ENCODE measurements around the gene BSND.
"Not testable (repeated sequence)": the region's sequence is repeated elsewhere in the genome, so short reads cannot be mapped to it uniquely, and the experiment has no call there.

BSND gene

DNA sequence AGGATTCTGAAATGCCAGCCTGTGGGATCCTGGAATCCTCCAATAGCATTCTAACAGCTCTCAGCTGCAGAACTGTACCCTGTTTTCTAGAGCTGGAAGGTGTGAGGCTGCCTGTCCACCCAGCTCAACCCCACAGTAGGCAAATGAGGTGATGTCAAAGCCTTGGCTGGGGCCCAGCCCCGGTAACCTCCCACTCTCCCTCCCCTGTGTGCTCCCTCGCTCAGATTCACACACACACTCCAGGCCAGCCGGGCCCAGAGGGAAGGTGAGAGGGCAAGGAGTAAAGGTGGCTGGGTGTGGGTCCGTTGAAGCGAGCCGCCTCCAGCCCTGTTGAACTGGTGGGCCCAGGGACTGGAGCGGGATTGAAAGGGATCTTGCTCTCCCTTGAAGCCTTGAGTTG lies at the start of gene BSND:
BSND (plus strand) TSS at position 257 of the 400 bp plus-strand sequence. CDS start 254 bp downstream, outside the sequence.
- DNase-seq (ENCODE audit: low read depth) = no peak

DNA sequence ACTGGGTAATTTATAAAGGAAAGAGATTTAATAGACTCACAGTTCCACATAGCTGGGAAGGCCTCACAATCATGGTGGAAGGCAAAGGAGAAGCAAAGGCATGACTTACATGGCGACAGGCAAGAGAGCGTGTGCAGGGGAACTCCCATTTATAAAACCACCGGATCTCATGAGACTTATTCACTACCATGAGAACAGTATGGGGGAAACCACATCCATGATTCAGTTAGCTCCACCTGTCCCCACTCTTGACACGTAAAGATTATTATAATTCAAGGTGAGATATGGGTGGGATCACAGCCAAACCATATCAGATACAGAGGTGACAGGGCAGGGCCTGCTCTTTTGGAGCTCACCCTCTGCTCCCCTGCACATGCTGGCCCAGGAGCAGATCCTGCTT lies 49.7 kb upstream of the BSND start:
- no peak for DNase-seq (ENCODE audit: low read depth)

DNA sequence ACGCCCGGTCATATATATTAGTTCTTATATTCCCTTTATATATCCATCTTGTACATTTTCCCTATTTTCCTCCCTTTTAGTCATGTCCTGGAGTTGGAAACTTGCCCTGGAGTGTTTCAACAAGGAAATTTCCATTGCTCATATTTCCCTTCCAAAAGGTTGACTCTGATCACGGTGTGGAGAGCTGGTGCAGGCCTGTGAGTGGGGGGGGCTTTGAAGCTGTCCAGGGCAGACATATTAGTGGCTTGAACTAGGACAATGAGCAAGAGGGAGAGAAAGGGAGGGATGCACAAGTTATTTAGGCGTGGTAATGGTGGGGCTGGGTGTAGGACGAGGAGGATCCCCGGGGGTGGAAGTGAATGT lies 48.7 kb upstream of the BSND start:
- no peak for DNase-seq (ENCODE audit: low read depth)

DNA sequence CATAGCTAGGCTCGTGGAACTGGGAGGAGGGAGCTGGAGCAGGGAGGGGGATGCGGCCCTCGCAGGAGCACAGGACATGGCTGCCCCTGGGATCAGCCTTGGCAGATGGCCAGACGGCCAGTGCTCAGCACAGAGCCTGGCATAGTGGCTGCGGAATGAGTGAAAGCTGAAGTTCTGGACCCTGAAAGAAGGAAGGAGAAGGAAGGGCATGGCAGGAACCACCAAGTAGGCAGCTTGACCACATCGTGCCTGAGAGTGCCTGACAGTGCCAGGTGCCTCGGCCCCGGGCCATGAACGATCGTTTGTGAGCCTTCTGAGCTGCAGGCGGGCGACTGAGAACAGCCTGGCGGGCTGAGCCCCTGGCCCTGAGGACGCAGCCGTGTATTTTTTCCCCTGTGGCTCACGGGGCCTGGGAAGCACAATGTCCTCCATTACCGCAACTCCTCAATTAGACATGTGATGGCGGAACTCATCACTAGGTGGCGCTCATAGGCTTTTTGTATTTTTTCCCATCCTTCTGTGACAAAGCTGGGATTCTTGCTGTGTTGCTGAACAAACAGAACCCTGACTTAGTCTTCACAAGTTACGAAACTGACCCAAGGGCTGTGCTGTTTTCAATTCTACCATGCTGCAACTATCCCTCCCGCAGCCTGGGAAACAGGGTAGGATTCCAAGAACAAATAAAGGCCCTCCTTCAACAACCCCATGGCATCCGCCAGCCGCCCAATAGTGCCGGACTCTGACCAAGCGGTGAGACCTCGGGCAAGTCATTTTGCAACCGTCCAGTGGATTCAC lies 48.2 kb upstream of the BSND start:
- DNase-seq (ENCODE audit: low read depth) = peak; percentile 72

DNA sequence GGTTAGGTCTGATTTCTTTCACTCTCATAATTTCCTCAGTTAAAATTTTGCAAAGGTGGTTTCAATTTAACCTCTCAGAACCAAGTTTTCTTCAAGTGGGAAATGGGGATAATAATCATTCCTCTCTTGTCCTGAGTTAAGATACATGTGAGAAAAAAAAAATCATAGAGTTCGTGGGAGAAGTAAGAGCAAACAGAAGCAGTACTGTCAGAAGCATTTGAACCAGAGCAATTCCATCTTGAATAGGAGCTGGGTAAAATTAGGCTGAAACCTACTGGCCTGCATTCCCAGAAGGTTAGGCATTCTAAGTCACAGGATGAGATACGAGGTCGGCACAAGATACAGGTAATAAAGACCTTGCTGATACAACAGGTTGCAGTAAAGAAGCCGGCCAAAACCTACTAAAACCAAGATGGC lies 46.9 kb upstream of the BSND start:
- DNase-seq (ENCODE audit: low read depth) = no peak

DNA sequence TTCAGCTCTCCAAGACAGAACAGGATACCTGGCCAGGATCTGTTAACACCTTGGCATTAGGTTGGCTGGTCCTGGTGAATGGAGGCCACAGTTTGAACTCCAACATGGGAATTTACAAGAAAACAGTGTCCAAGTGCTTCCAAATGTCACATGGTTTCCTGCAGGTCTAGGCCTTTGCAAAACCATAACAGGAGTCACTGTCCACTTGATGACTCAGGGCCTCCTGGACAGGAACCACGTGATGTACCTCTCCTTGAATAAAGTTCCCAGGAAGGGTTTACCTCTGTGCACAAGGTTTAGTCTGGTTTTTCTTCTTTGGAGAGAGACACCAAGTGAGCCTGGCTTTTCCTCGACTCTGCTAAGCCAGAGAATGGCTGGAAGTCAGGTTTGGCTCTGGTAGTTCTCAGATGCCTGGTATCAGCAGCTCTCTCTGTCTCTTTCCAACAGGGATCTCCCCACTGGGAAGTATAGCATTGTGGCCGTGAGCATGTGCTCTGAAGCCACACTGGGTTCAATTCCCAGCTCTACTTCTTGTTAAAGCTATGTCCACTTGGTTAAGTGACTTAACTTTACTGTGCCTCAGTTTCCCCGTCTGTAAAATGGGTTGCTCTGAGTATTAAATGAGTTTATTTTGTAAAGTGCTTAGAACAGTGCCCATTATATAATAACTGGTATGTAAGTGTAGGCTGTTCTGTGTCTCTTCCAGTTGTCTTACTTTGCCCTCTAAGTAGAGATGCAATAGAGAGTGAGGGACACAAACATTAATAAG lies 45.6 kb upstream of the BSND start:
- no peak for DNase-seq (ENCODE audit: low read depth)

DNA sequence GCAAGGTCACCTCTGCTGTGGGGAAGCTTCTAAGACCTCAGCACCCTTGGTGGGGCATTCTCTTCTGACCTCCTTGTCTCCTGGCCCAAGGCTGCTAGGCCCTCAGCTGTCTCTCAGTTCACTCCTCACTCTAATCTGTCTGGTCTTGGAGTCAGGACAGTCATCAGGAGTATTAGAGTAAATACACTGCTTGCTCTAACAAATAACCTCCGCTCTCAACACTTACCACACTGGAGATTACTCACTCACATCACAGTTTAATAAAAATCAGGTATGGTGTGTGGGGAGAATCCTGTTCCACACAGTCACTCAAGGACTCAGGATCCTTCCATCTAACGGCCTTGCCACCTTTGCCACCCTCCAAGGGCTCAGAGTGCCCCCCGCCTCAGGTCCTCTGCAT lies 44.9 kb upstream of the BSND start:
- DNase-seq (ENCODE audit: low read depth) = no peak

DNA sequence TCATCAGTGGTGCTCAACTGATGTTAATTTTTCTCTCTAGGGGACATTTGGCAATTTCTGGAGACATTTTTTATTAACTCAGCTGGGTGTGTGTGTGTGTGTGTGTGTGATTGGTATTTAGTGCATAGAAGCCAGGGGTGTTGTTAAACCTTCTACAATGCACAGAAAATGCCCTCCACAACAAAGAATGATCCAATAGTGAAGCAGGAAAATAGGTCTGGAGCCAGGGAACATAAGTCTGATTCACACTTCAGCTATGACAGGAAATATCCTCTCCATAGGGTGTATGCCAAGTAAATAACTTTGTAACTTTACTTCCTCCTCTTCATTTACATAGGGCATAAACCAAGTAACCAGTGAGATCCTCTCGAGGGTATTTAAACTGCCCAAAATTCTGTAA lies 43.4 kb upstream of the BSND start:
- peak; percentile 67 for DNase-seq (ENCODE audit: low read depth)

DNA sequence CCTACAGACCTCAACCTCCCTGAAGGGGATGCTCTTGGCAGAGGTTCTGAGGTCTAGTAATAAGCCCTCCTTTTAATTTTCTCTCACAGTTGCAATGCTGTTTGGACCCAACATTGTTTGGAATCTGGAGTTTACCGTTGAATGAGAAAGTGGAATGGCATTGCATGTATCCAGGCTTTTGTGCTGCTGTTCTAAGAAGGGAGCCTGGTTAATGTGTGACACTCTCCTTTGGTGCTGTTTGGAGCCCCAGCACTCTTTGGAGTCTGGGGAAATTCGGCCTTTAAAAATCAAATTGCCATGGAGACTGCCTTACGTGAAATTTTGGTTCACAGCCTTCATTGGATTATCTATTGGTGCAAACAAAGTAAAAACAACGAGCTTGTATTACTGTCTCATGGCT lies 42.0 kb upstream of the BSND start:
- DNase-seq (ENCODE audit: low read depth) = no peak

DNA sequence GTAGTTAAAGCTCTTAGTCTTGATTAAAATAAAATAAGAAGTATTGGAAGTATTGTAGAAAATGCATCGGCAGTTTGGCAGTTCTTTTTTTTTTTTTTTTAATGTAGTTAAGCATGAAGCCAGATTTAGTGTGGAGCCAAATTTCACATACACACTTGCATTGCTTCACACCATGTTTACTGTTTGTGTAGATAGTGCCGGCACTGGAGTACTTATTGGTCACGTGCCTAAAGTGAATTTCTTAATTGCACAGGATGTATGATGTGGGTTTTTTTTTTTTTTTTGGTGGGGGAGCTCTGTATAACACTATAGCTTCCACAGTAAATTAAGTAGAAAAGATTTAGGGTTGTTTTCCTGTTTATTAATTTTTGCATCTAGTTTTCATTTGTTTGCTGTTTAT lies 39.5 kb upstream of the BSND start:
- DNase-seq (ENCODE audit: low read depth) = no peak

DNA sequence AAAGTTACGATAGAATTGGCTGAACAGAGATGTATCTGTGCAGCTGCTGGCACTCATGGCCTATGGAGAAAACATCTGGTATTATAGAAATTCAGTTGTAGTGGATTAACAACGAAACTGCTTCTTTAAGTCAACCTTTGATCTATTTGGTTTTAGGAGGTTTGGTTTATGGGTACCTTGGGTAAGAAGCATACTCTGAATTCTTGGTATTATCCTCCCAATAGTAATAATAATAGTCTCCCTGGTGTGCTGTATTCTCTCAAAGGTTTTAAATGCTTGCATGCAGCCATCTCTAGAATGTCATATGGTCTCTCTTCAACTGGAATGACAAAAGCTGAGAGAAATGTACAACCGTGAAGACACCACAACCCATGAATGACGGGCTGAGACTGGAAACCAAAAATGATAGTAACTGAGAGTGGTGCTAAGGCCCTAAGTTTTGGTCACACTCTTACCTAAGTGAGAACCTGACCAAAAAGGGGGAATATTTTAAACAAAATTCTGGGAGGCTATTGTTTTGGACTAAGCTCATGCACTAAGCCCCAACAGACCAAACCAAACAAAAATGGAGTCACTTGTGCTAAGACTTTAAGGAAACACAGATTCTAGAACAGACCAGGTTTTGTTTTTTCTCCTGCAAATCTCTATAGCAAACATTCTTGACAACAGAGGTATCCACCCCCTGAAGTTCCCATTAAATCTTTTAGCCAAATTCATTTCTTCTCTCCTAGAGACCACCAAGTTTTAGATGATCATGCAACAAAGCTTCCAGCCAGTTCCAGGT lies 35.9 kb upstream of the BSND start:
- DNase-seq (ENCODE audit: low read depth) = no peak

DNA sequence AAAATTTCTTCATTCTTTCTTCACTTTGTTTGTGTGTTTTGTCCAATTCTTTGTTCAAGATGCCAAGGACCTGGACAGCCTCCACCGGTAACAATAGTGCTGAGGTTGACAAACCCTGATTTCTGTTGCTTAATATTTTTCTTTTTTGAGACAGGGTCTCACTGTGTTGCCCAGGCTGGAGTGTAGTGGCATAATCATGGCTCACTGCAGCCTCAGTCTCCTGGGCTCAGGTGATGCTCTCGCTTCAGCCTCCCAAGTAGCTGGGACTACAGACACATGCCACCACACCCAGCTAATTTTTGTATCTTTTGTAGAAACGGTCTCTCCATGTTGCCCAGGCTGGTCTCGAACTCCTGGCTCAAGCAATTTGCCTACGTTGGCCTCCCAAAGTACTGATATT lies 34.9 kb upstream of the BSND start:
- DNase-seq (ENCODE audit: low read depth) = not testable (repeated sequence)

DNA sequence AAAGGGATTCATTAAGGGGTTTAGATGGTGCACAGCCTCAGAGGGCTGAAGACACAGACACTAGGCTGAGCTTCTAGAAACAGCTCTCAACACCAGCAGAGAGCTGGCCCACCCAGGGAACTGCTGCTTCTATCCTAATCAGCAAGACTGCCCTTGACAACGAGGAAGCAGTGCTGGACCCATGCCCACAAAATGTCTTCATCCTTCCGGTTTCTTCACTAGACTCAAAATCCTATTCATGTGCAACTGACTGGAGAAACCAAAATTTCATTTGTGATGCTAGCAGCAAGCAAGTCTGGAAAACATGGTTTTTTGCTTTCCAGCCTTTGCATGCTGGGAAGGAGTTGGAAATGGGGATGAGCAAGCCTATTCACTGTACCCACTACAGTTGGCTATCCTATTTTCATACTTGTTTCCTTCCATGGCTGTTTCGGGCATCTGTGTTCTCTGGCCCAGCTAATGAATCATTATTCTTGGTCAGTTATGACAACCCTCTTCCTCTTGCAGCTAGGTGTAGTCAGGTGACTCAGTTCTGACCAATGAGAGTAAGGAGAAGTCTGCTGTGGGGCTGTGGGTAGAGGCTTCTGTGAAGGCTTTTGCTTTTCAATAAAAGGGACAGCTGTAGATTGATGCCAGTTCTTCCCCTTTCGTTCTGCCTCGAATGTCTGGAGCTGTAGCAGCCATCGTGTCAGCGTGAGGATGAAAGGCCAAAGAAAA lies 33.0 kb upstream of the BSND start:
- DNase-seq (ENCODE audit: low read depth) = peak; percentile 15

DNA sequence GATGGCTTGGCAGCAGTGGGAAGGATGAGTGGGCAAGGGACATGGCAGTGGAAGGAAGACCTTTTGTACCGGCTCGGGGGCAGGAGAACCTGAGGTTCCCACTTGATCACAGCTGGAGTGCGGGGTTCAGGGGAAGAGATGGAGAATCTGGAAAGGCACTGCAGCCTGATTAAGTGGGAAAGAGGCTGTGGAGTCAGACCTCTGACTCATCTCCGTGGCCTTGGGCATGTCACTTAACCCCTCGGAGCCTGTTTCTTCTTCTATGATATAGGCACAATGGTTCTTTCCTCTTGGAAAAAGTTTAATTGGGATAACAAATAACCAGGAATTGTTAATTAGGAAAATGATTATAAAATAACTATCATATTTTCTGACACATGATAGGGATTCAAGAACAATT lies 31.4 kb upstream of the BSND start:
- peak; percentile 19 for DNase-seq (ENCODE audit: low read depth)

DNA sequence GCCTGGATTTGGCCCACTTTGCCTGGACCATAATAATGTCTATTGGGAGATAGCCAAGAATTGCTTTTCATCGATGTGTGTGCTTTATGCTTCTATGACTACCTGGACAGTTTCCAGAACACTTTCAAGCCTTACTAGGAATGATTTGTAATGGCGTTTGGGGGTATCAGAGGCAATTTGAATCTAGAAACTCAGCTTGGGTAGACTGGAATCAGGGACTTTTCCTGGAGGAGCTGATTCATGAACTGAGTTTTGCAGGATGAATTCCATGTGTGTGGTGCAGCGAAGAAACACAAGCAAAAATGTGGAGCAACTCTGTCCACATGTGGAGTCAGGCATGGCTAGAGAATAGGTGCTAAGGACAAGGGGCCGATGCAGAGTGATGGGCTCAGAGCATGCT lies 30.2 kb upstream of the BSND start:
- no peak for DNase-seq (ENCODE audit: low read depth)

DNA sequence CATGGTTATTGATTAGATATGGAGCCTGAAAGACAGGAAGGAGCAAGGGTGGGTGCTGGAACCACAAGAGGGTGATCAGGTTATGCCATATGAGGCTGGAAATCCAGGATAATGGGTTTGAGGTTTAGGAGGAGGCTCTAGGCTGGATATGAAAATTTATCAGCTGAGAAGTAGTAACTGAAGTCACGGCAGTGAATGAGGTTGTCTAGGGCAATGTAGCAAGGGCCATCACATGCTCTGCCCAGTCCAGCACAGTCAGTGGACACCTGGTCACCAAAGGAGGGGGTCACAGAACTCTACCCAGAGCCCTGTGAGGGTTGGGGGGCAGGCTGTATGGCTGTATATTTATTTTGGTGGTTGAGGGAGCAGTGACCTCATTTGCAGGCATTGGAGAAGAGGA lies 28.9 kb upstream of the BSND start:
- no peak for DNase-seq (ENCODE audit: low read depth)

DNA sequence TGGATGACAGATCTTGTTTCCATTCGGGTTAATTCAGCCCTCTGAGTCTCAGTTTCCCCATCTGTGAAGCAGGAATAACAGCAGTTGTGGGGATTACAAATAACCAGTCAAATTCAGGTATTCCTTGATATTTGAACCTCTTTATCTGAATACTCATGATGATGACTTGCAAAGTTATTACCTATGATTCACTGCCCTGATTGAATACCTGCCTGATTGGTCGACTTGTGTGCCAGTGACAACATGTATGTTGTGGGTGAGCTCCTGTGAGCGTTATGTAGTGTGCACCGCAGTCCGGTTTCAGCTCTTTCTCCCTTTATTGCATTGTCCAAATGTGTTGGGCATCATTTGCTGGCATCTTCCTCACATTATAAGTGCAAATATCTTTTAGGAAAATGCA lies 27.8 kb upstream of the BSND start:
- no peak for DNase-seq (ENCODE audit: low read depth)

DNA sequence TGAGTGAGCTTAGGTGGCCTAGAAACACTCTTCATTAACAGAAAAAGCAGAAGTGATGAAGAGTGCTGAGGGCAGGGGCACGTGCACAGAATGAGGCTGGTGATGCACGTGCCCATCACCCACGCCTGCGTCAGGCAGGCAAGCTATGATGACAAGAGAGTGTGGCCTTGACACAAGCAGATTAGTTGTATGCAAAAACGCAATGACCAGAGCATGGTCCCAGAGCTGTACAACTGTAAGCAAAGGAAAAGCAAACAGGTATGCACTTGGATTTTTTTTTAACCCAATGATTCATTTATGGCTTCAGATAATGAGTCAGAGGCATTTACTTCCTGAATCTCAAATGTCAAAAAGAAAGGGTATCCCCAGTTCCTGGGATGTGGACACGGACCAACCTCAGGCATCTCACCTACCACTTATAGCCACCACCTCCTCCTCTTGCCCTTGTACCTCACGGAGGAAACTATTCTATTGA lies 27.4 kb upstream of the BSND start:
- peak; percentile 33 for DNase-seq (ENCODE audit: low read depth)

DNA sequence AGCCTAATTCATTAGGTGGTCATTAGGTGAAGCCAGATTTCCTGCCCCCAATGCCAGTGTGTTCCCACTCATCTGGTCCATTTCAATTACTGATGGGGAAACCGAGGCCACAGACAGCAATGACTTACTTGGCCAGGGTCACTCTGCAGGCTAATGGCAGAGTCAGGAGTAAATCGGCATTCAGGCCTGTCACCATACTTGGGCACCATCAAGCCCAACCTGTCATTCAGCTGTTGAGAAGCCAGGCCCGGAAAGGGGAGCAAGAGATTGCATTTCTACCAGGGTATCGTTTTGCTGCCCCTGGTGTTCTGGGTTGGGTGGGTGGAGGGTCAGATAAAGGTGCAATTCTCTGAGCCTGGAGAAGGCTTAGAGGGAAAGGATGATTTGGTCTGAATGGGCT lies 26.3 kb upstream of the BSND start:
- DNase-seq (ENCODE audit: low read depth) = no peak

DNA sequence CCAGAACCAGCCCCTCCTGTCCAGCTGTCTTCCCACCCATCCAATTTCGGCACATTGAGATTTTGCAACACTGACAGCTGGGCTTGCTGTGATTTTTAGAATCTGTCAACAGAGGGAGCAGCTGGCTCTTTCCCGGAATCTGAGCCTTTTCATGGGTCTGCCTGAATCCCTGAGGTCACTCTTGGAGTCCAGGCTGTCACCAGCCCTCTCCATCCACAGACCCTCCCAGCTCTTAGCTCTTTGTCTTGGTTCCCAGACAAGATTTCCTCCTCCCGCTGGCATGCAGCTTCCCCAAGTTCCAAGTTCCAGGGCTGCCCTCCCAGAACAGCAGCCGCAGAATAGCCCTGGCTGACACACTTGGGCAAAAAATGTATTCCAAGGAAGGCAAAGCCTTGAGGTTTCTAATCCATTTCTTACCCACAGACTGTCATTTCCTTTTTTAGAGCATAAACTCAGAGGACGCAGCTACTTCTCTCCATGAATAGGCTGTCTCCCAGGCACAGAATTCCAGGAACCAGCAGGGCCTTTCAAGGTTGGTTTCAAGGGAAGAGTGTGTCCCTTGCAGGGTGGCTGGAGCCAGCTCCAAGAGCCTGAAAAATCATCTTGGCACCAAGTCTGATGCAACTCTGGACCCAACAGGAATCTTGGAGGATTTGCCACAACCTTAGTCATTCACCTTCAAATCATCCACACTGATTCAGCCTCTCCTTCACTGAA lies 25.4 kb upstream of the BSND start:
- DNase-seq (ENCODE audit: low read depth) = no peak

DNA sequence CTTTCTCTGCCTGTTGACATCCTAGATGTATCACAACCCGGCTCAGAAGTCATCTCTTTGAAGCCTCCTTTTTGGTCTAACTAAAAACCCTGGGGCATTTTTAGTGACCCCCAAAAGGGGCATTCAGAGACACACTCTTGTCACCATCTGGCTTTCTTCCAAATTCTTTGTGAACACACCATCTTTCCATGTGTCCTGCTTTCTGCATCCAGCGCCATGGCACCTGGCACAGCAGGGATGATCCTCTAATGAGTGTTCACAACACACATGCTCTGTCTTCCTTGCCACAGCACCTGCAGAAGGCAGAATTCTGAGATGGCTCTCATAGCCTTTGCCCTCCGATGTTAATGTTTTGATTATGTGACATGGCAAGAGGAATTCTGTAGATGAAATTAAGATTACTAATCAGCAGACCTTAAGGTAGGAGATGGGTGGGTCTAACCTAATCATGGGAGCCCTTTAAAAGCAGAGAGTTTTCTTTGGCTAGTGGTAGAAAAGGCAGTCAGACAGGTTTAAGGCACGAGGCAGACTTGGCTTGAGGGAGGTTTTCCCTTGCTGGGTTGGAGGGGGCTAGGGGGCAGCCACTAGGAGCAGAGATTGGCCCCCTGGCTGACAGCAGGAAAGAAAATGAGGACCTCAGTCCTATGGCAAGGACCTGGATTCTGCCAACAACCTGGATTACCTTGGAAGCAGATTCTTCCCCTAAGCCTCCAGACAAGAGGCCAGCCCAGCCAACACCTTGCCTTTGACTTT lies 23.2 kb upstream of the BSND start:
- no peak for DNase-seq (ENCODE audit: low read depth)
